ENCODE results near the gene MED27. TPM values are rescaled to one million over a fixed set of nuclear protein-coding genes. Genes with fewer than 3 reads are reported as not detected.
A peak's percentile ranks its signal among the peaks of the same experiment; 100 is the strongest.

The MED27 gene
- total and polyA plus RNA-seq, 9 of the 15 experiments (the other 6 are each of a cell fraction or from before 2014, with no cell fraction given), result 24.4 to 91.0 (median 36.1) TPM

DNA sequence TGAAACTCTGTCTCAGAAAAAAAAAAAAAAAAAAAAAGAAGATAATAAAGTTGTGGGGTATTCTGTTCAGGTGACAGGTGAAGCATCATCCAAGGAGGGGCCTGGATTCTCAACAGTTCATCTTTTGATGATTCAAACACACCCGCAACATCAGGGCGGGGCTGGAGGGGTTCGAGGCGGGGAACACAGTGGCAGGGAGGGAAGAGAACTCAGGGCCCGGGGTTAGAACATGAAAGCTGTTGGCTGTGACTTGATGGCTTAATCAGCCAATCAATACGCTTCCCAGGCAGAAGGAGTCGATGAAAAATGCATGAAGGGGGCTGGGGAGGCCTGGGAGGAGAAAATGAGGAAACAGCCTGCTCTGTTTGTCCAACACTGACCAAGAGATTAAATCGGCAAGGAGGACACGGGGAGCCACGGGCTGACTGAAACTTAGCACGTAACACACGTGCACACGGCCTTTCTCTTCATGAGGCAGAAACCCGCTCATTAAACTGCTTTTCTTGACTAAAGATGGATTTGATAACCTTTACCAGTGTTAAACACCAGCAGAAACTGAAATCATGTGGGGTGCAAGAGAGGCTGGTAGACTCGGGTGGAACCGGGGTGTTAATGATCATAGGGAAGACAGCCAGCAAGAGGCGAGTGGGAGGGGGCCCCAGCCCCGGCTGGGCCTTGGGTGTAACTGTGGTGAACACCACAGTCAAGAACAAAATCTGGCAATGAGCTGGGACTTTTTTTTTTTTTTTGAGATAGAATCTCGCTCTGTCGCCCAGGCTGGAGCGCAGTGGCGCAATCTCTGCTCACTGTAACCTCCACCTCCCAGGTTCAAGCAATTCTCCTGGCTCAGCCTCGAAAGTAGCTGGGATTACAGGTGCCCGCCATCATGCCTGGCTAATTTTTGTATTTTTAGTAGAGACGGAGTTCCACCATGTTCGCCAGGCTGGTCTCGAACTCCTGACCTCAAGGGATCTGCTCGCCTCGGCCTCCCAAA is 234.1 kb downstream of the MED27 start (continued):
- TF ChIP-seq, protein P1, sequence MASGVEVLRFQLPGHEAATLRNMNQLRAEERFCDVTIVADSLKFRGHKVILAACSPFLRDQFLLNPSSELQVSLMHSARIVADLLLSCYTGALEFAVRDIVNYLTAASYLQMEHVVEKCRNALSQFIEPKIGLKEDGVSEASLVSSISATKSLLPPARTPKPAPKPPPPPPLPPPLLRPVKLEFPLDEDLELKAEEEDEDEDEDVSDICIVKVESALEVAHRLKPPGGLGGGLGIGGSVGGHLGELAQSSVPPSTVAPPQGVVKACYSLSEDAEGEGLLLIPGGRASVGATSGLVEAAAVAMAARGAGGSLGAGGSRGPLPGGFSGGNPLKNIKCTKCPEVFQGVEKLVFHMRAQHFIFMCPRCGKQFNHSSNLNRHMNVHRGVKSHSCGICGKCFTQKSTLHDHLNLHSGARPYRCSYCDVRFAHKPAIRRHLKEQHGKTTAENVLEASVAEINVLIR (CRISPR knock-in tag; IDR thresholded peaks at IDR 0.05), result no peak
- peak; percentile 89 for TF ChIP-seq BHLHE40 (IDR thresholded peaks at IDR 0.05; ENCODE audit: low read length)
- no peak for TF ChIP-seq WHSC1 (IDR thresholded peaks at IDR 0.05; ENCODE audit: low read length)
- TF ChIP-seq CEBPB (tag; IDR thresholded peaks at IDR 0.05), result peak; percentile 75
- TF ChIP-seq SMARCE1 (IDR thresholded peaks at IDR 0.05), result peak; percentile 16; the same call in 1 of the 2 replicates

DNA sequence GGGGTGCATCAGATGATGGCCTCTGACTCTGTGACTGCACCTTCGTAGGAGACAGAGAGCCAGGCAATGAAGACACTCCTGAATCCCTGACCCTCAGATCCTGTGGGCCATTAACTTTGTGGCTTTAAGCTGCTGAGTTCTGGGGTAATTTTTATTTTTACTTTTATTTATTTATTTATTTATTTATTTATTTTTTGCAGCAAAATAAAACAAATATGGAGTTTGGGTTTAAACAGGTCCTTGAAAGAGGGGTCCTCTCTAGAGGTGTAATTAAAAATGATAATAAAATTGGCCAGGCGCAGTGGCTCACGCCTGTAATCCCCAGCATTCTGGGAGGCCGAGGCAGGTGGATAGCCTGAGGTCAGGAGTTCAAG is 234.9 kb downstream of the MED27 start:
- ATAC-seq (no peak), FAIRE-seq (no peak), DNase-seq (ENCODE audit: extremely low read depth in 1 of 4, low spot score in 3 of 4) (no peak)
- no peaks in the 10 kb centered on the region for H3K9me3 ChIP-seq (replicated peaks; ENCODE audit: control insufficient read depth, insufficient read depth, low read depth, low read length)
- no peak overlapping the region for H3K4me2 ChIP-seq (ENCODE audit: insufficient read depth, low read length)
- no peak overlapping the region for H3K4me3 ChIP-seq
- CTCF ChIA-PET (ENCODE audit: low intra/inter-chr PET ratio), result no interaction called here
- intact Hi-C loops (cut with micrococcal nuclease) (no loop called here), in situ Hi-C loops (cut with MboI) (no loop called here)
- H3K4me1 ChIP-seq (replicated peaks in 1 of 2; ENCODE audit: control insufficient read depth in 2 of 2, insufficient read depth in 2 of 2, low read length in 2 of 2), result peaks cover 7 to 11% of the 10 kb centered on the region in 2 experiments; a peak in 4 of 5 replicates
- H3K27ac ChIP-seq (ENCODE audit: extremely low read depth, low read depth, low read length), result no peak overlapping the region
- POLR2A ChIA-PET, result no interaction called here
- BruUV-seq (replicated peaks), result no TSS peak
- H4K20me1 ChIP-seq (replicated peaks; ENCODE audit: control insufficient read depth, insufficient read depth, low read length), result peaks cover 4% of the 10 kb centered on the region; the same call in 1 of the 2 replicates
- H3K79me2 ChIP-seq (ENCODE audit: control insufficient read depth, insufficient read depth, low read length), result no peaks in the 10 kb centered on the region
- no peaks in the 10 kb centered on the region for H3K9me1 ChIP-seq (ENCODE audit: control insufficient read depth, insufficient read depth, low read length)
- H3K36me3 ChIP-seq (ENCODE audit: control insufficient read depth, insufficient read depth, low read length), result no peaks in the 10 kb centered on the region
- no peak overlapping the region; a peak in 1 of 4 replicates for H3K9ac ChIP-seq (ENCODE audit: insufficient read depth in 1 of 2, low read depth in 2 of 2, low read length in 2 of 2)
- no peak for TF ChIP-seq ZNF507 (tag; conservative IDR thresholded peaks at IDR 0.05)
- TF ChIP-seq GABPB2 (CRISPR knock-in tag; conservative IDR thresholded peaks at IDR 0.05), result no peak
- TF ChIP-seq HEY1 (CRISPR knock-in tag; IDR thresholded peaks at IDR 0.05; ENCODE audit: borderline replicate concordance), result no peak
- TF ChIP-seq MEF2A (IDR thresholded peaks at IDR 0.05; ENCODE audit: control insufficient read depth, low read depth, low read length), result no peak
- TF ChIP-seq ZBTB7A (IDR thresholded peaks at IDR 0.05; ENCODE audit: borderline replicate concordance, control insufficient read depth, low read depth, low read length), result no peak
- no peak for TF ChIP-seq SIN3A (IDR thresholded peaks at IDR 0.05; ENCODE audit: borderline replicate concordance in 2 of 2, control insufficient read depth in 1 of 2, low read depth in 2 of 2, low read length in 2 of 2)
- TF ChIP-seq ZNF584 (CRISPR knock-in tag; IDR thresholded peaks at IDR 0.05; ENCODE audit: low read depth), result no peak
- no peak for TF ChIP-seq RAD51 (IDR thresholded peaks at IDR 0.05; ENCODE audit: borderline replicate concordance, low read depth)
- no peak for TF ChIP-seq CREB1 (IDR thresholded peaks at IDR 0.05)
- no peak for TF ChIP-seq CREB1 (CRISPR knock-in tag; IDR thresholded peaks at IDR 0.05)
- no peak for TF ChIP-seq ILK (tag; IDR thresholded peaks at IDR 0.05; ENCODE audit: borderline replicate concordance, low read depth)
- no peak for TF ChIP-seq MED1 (CRISPR knock-in tag; IDR thresholded peaks at IDR 0.05; ENCODE audit: borderline replicate concordance)
- no peak overlapping the region for H2AFZ ChIP-seq (ENCODE audit: low read depth, low read length)
- 0% methylated on average over 4 of the region's 4 CpGs for WGBS (ENCODE audit: insufficient coverage, low coverage, missing lambda C conversion rate)
- peaks cover 53 to 90% of the 10 kb centered on the region in 2 experiments for H3K27me3 ChIP-seq (ENCODE audit: control insufficient read depth in 2 of 2, insufficient read depth in 2 of 2, low read length in 2 of 2)

Data from K562 (cell line).